GM12865 (cell line): ENCODE data around the gene EDARADD.
A peak's percentile ranks its signal among the peaks of the same experiment; 100 is the strongest.

ENCODE experiments used
- DNase-seq: peaks from one replicate; pipeline ENCODE4 v3.0.0; 2010; ENCODE audit warnings: low read depth
- H3K4me3 ChIP-seq: 2 replicates; pipeline ENCODE4 v1.5.1; 2011; ENCODE audit warnings: mild to moderate bottlenecking, low read depth, low read length, control low read depth
- TF ChIP-seq, protein P1 (sequence below): IDR thresholded peaks from 2 replicates; pipeline ENCODE4 v1.5.1; 2011; ENCODE audit warnings: low read length, control low read depth, low read depth, inconsistent platforms; ENCODE audit not compliant: insufficient read depth; ENCODE audit errors: missing control alignments

The EDARADD gene

DNA sequence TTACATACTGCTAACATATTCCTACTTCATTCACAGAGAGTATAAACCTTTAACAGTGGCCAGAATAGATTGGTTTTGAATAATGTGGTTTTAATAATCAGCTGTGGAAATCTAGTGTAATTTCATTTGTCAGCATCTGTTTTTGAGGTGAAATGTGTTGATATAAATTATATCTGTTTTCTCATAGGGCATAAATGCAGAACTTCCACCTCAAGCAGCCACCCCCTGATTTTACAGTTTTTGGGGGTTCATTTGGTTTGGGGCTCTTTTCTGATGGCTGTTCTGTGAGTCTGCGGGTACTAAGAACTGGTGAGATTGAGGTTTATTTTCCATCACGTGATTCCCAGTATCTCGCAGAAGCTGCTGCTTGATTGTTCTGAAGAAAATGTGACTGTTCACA is 23.2 kb downstream of the EDARADD start:
- TF ChIP-seq, protein P1, sequence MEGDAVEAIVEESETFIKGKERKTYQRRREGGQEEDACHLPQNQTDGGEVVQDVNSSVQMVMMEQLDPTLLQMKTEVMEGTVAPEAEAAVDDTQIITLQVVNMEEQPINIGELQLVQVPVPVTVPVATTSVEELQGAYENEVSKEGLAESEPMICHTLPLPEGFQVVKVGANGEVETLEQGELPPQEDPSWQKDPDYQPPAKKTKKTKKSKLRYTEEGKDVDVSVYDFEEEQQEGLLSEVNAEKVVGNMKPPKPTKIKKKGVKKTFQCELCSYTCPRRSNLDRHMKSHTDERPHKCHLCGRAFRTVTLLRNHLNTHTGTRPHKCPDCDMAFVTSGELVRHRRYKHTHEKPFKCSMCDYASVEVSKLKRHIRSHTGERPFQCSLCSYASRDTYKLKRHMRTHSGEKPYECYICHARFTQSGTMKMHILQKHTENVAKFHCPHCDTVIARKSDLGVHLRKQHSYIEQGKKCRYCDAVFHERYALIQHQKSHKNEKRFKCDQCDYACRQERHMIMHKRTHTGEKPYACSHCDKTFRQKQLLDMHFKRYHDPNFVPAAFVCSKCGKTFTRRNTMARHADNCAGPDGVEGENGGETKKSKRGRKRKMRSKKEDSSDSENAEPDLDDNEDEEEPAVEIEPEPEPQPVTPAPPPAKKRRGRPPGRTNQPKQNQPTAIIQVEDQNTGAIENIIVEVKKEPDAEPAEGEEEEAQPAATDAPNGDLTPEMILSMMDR = no peak
- no peak for DNase-seq
- no peak overlapping the region for H3K4me3 ChIP-seq

DNA sequence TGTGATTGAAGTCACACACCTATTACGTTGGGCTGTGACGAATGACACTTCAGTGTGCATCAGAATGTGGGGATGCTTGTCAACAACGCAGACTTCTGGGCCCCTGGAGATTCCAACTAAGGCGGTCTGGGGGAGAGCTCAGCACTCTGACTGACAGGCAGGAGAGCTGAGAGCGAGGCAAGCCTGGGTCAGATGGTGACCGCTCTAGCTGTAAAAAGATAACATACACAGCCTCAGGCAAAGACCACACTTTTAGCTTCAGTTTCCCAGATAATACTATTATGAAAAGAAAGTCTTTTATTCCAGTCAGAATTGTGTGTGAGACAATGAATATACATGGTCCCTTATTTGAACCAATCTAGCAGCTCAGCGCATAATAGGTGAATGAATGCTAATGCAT is 25.4 kb downstream of the EDARADD start:
- no peak for DNase-seq
- TF ChIP-seq, protein P1 = no peak
- no peak overlapping the region for H3K4me3 ChIP-seq

DNA sequence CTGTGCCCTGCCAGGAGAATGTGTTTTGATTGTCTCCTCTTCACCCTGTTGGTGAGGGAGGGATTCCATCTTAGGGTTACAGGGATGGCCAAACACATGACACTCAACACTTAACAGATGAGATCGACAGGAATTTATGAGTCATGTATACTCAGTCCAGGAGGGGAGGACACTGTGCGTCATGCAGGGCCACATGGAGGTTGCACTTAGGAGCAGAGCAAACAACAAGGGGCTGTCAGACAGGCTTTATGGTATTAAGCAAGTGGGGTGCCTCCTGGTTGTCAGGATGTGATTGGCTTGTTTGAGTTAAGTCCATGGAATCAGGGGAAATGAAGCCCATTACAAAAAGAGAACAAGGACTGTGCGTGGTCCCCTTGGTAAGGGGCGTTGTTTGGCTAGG is 26.9 kb downstream of the EDARADD start:
- H3K4me3 ChIP-seq = no peak overlapping the region
- TF ChIP-seq, protein P1 = no peak
- DNase-seq = no peak

DNA sequence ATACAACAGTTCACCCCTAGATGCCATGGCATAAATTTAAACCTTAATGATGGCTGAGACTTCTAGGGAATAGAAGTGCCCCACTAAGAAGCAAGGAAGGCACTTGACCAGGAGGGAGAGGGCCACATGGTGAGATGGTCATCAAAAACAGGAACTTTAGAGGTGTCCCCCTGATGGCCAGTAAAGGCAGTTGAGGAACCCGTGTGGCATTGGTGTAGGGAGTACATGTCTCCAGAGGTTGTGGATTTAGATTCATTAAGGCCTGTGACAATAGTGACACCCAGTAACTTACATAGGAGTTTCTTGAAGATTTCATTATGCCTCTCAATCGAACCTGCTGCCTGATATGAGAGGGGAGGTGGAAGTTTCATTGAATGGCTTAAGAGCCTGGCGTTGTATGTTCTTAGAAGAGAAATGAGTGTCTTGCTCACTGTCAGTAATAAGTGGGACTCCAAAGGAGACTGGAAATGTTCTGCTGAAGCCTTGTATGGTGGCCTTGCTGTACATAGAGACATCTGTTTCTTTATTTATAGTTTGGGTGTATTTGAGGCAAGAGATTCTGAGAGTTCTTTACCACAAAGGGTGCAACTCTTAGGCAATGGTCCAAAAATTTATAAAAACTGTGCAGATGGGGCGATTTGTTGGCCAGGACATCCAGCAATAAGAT is 27.9 kb downstream of the EDARADD start:
- no peak overlapping the region for H3K4me3 ChIP-seq
- TF ChIP-seq, protein P1 = no peak
- peak; percentile 22 for DNase-seq

DNA sequence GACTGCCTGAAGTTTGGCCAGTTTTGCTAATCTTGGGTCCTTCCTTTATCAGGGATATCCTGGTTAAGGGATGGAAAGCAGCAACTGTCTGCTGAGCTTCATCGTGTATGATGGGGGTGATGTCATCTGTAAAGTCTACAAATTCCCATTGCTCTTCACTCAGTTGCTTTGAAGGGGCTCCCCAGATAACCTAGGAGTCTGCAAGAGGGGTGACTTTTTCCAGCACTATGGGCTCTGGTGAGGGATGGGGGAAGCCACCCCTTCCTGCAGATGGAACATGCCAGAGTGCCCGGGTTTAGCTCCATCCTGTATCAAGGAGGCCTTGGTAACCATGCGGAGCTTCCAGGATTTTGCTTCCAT is 28.4 kb downstream of the EDARADD start:
- DNase-seq = no peak
- TF ChIP-seq, protein P1 = no peak
- no peak overlapping the region for H3K4me3 ChIP-seq

DNA sequence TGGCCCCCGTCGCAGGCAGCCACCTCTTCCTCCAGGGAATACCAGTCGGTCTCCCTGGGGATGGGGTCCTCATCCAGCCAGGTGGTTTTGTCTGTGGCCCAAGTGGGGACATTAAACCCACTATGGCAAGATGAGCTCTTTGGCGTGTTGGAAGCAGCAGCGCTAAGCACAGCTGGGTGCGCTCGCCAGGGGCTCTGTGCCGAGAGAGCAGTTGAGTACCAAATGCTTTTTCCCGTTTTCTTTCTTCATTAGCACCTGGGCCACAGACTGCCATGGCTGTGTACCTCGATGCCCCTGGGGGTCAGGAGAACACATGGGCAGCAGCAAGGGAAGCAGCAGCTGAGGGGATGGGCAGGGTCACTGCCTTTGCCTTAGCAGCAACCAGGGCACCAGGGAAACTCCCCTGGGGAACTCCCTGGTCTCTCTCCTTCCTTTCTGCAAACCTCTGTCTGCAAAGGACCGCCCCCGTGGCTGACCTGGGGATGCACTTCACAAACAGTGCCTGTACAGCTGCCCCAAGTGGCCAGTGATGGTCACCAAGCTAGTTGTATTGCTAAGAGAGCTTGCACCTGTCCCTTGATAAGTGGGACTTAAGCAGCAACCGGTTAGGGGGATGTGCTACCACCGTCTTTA is 31.1 kb downstream of the EDARADD start:
- TF ChIP-seq, protein P1 = no peak
- DNase-seq = peak; percentile 83
- H3K4me3 ChIP-seq = no peak overlapping the region

DNA sequence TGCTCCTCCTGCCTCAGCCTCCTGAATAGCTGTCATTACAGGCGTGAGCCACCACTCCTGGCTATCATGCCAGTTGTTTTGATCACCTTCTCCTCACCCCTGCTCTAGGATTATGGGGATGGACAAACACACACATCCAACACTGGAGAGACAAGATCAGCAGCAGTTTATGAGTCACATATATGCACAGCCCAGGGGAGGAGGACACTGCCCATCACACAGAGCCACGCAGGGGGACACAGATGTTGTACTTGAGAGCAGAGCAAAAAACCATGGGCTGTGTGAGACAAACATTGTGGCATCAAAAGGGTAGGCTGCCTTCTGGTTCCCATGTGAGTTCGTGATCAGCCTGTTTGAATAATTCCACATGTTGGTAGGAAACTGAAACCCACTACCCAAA is 32.1 kb downstream of the EDARADD start:
- no peak overlapping the region for H3K4me3 ChIP-seq
- TF ChIP-seq, protein P1 = no peak
- DNase-seq = no peak
